ENCODE results near the gene CHRNB1.

CHRNB1 gene

GRCh38 chr17:7484919-7485377, 40.1 kb downstream of the CHRNB1 start:
- DNase-seq (ENCODE audit: low read depth) = no peak
- peak overlapping the region; percentile 78 for H3K4me3 ChIP-seq (ENCODE audit: low read depth, low read length)
- no peak for TF ChIP-seq MYC (IDR thresholded peaks at IDR 0.05; ENCODE audit: low read depth, low read length)

- peak overlapping the region; percentile 78 for H3K4me3 ChIP-seq (ENCODE audit: low read depth, low read length)
- TF ChIP-seq MYC (IDR thresholded peaks at IDR 0.05; ENCODE audit: low read depth, low read length) (no peak), POLR2A (IDR thresholded peaks at IDR 0.05; ENCODE audit: extremely low read depth, insufficient read length) (no peak)
- DNase-seq (ENCODE audit: low read depth) = no peak
Measured at GRCh38 chr17:7486181-7486580, 41.3 kb downstream of the CHRNB1 start.

- TF ChIP-seq MYC (IDR thresholded peaks at IDR 0.05; ENCODE audit: low read depth, low read length) (no peak), CTCF (IDR thresholded peaks at IDR 0.05; ENCODE audit: low read depth, low read length) (no peak), POLR2A (IDR thresholded peaks at IDR 0.05; ENCODE audit: extremely low read depth, insufficient read length) (no peak), MAX (IDR thresholded peaks at IDR 0.05; ENCODE audit: low read depth, low read length) (no peak)
- H3K4me3 ChIP-seq (ENCODE audit: low read depth, low read length) = peak overlapping the region; percentile 38
- no peak for DNase-seq (ENCODE audit: low read depth)
Measured at GRCh38 chr17:7490144-7490543, 45.3 kb downstream of the CHRNB1 start.

- H3K4me3 ChIP-seq (ENCODE audit: low read depth, low read length) = no peak overlapping the region
- DNase-seq (ENCODE audit: low read depth) = no peak
- TF ChIP-seq CTCF (IDR thresholded peaks at IDR 0.05; ENCODE audit: low read depth, low read length) = no peak
- TF ChIP-seq MAX (IDR thresholded peaks at IDR 0.05; ENCODE audit: low read depth, low read length) = no peak
- TF ChIP-seq POLR2A (IDR thresholded peaks at IDR 0.05; ENCODE audit: extremely low read depth, insufficient read length) = no peak
- TF ChIP-seq MYC (IDR thresholded peaks at IDR 0.05; ENCODE audit: low read depth, low read length) = no peak
Measured at GRCh38 chr17:7491583-7491982, 46.7 kb downstream of the CHRNB1 start.

- no peak for DNase-seq (ENCODE audit: low read depth)
- no peak for TF ChIP-seq MYC (IDR thresholded peaks at IDR 0.05; ENCODE audit: low read depth, low read length)
- no peak for TF ChIP-seq MAX (IDR thresholded peaks at IDR 0.05; ENCODE audit: low read depth, low read length)
- no peak for TF ChIP-seq POLR2A (IDR thresholded peaks at IDR 0.05; ENCODE audit: extremely low read depth, insufficient read length)
- TF ChIP-seq CTCF (IDR thresholded peaks at IDR 0.05; ENCODE audit: low read depth, low read length) = no peak
- H3K4me3 ChIP-seq (ENCODE audit: low read depth, low read length) = no peak overlapping the region
Measured at GRCh38 chr17:7493941-7494340, 49.1 kb downstream of the CHRNB1 start.

- no peak for TF ChIP-seq POLR2A (IDR thresholded peaks at IDR 0.05; ENCODE audit: extremely low read depth, insufficient read length)
- TF ChIP-seq MAX (IDR thresholded peaks at IDR 0.05; ENCODE audit: low read depth, low read length) = no peak
- no peak for TF ChIP-seq MYC (IDR thresholded peaks at IDR 0.05; ENCODE audit: low read depth, low read length)
- TF ChIP-seq CTCF (IDR thresholded peaks at IDR 0.05; ENCODE audit: low read depth, low read length) = no peak
- no peak for DNase-seq (ENCODE audit: low read depth)
- no peak overlapping the region for H3K4me3 ChIP-seq (ENCODE audit: low read depth, low read length)
Measured at GRCh38 chr17:7495906-7496434, 51.1 kb downstream of the CHRNB1 start.
